GM10248 (cell line): ENCODE measurements around the gene PSTPIP1.

Experiments
- CTCF ChIA-PET: fragments of 300-600 bp; sonication (Branson Sonifier 250); formaldehyde crosslinking; extraction: SDS; loops from one replicate; lab custom pipeline; 2021; ENCODE audit warnings: antibody characterized with exemption; lab: Yijun Ruan, JAX
- POLR2A ChIA-PET: fragments of 350-650 bp; sonication (Branson Sonifier 250); formaldehyde crosslinking; extraction: SDS; loops from one replicate; lab custom pipeline; 2020; ENCODE audit warnings: antibody characterized with exemption; lab: Yijun Ruan, JAX
- DNase-seq: peaks from one replicate; pipeline ENCODE4 v3.0.0; 2012; ENCODE audit errors: extremely low spot score
- TF ChIP-seq, protein P1 (sequence below): IDR thresholded peaks from 2 replicates; pipeline ENCODE4 v1.5.1; 2012; ENCODE audit warnings: mild to moderate bottlenecking, low read depth; ENCODE audit errors: extremely low read depth, missing control alignments, control extremely low read depth

The PSTPIP1 gene

GRCh38 chr15:76976572-76977270 is 18.2 kb upstream of the PSTPIP1 start:
- ChIA-PET CTCF (interaction anchor here (0.9 to 7.4 kb wide), 8 partner anchors 12 to 567 kb away, joined by 3 to 88 read pairs (median 4); no protein-coding TSS in a partner anchor), POLR2A (no interaction called here)
- TF ChIP-seq, protein P1, sequence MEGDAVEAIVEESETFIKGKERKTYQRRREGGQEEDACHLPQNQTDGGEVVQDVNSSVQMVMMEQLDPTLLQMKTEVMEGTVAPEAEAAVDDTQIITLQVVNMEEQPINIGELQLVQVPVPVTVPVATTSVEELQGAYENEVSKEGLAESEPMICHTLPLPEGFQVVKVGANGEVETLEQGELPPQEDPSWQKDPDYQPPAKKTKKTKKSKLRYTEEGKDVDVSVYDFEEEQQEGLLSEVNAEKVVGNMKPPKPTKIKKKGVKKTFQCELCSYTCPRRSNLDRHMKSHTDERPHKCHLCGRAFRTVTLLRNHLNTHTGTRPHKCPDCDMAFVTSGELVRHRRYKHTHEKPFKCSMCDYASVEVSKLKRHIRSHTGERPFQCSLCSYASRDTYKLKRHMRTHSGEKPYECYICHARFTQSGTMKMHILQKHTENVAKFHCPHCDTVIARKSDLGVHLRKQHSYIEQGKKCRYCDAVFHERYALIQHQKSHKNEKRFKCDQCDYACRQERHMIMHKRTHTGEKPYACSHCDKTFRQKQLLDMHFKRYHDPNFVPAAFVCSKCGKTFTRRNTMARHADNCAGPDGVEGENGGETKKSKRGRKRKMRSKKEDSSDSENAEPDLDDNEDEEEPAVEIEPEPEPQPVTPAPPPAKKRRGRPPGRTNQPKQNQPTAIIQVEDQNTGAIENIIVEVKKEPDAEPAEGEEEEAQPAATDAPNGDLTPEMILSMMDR: no peak
- DNase-seq: peak; percentile 55

DNA sequence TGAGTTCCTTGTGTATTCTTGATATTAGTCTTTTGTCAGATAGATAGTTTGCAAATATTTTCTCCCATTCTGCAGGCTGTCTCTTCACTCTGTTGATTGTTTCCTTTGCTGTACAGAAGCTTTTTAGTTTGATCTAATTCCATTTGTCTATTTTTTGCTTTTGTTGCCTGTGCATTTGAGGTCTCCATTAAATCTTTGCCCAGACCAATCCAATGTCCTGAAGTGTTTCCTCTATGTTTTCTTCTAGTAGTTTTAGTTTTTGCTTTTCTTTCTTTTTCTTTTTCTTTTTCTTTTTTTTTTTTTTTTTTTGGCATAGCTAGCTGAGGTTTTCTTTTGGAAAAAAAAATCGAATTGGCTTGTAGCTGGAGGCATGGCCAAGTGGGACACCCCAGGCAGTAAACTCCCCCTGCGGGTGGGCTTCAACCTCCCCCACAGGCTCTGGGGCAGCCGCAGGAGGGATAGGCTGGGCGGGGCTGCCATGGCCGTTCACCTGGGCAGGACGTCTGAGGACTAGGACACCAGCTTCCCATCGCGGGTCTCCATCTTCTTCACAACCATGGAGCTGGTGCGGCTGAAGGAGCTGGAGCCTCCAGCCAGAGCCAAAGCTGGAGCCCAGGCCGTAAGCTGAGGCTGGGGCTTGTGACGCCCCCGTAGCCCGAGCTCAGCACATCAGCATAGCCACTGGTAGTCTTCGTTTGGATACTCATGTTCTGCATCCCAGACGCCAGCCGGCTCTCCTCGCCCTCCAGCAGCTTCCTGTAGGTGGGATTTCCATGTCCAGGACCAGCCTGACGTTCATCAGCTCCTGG is 16.2 kb upstream of the PSTPIP1 start:
- CTCF ChIA-PET: interaction anchor here (0.8 to 7.4 kb wide), 6 partner anchors 7 to 565 kb away, joined by 3 to 88 read pairs (median 5); partner anchors contain the start of gene PSTPIP1
- TF ChIP-seq, protein P1: no peak
- POLR2A ChIA-PET: interaction anchor here (0.6 to 0.7 kb wide), 2 partner anchors 667 to 1375 kb away, joined by 4 to 7 read pairs; partner anchors contain the start of gene ETFA
- no peak for DNase-seq

DNA sequence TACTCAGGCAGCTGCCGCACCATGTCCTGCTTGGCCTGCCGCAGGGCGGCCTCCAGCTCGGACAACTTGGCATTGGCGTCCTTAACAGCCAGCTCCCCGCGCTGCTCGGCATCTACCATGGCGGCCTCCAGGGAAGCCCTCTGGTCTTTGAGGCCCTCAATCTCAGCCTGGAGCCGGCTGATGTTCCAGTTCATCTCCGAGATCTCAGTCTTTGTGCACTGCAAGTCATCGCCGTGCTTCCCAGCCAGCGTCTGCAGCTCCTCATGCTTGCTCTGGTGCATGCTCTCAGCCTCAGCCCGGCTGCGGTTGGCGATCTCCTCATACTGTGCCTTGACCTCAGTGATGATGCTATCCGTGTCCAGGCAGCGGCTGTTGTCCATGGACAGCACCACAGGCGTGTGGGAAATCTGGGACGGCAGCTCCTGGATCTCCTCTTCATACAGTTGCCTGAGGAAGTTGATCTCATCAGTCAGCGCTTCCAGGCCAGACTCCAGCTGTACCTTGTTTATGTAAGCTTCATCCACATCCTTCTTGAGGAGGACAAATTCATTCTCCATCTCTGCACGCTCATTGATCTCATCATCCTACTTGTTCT is 15.5 kb upstream of the PSTPIP1 start:
- POLR2A ChIA-PET: interaction anchor here (0.7 kb wide), 1 partner anchor 668 kb away, joined by 7 read pairs; the partner anchor contains the start of gene ETFA
- DNase-seq: no peak
- CTCF ChIA-PET: interaction anchor here (1.5 to 7.4 kb wide), 3 partner anchors 8 to 54 kb away, joined by 4 to 88 read pairs (median 6); no protein-coding TSS in a partner anchor
- TF ChIP-seq, protein P1: no peak

DNA sequence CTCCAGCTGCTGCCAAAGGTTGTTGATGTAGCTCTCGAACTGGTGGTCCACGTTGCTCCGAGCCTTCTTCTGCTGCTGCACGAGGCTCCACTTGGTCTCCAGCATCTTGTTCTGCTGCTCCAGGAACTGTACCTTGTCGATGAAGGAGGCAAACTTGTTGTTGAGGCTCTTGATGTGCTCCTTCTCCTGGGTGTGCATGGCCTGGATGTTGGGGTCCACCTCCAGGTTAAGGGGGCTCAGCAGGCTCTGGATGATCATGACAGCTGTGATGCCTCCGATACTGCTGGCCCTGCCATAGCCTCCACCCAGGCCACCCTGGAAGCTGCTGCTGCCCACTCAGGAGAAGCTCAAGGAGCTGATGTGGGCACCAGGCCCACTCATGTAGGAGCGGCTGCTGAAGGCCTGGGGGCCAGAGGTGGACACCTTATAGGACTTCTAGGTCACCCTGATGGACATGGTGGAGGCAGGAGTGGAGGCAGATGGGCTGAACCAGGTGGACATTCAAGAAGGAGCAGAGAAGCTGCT is 14.9 kb upstream of the PSTPIP1 start:
- ChIA-PET POLR2A (no interaction called here), CTCF (interaction anchor here (1.0 to 3.4 kb wide), 5 partner anchors 9 to 44 kb away, joined by 3 to 17 read pairs (median 6); partner anchors contain the start of gene PSTPIP1)
- TF ChIP-seq, protein P1: no peak
- no peak for DNase-seq

GRCh38 chr15:76982356-76982755 is 12.6 kb upstream of the PSTPIP1 start:
- ChIA-PET POLR2A (no interaction called here), CTCF (interaction anchor here (0.9 to 4.4 kb wide), 6 partner anchors 8 to 52 kb away, joined by 3 to 21 read pairs (median 4); no protein-coding TSS in a partner anchor)
- no peak for DNase-seq
- TF ChIP-seq, protein P1: no peak
